Measurements from ENCODE around the gene TSPAN7.

DNA sequence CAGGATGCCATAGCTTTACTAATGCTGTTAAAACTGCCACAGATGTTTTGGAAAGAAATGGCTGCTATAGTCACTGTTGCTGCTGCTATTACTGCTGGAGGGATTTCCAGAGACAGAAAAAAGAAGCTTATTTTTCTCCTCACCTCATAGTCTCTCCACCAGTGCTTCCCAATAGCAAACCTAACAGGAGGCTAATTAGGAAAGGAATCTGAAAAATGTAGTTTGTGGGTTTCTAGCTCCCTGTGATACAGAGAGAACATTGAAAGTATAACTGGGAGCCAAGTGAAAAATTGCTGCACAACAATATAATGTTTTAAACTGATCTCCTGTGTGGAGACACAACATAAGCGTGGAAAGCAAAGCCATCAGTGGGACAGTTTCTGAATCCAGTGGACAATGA is 8.6 kb upstream of the TSPAN7 start:
- TF ChIP-seq, protein P1, sequence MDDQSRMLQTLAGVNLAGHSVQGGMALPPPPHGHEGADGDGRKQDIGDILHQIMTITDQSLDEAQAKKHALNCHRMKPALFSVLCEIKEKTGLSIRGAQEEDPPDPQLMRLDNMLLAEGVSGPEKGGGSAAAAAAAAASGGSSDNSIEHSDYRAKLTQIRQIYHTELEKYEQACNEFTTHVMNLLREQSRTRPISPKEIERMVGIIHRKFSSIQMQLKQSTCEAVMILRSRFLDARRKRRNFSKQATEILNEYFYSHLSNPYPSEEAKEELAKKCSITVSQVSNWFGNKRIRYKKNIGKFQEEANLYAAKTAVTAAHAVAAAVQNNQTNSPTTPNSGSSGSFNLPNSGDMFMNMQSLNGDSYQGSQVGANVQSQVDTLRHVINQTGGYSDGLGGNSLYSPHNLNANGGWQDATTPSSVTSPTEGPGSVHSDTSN (IDR thresholded peaks at IDR 0.05) = no peak
- TF ChIP-seq, protein P2, sequence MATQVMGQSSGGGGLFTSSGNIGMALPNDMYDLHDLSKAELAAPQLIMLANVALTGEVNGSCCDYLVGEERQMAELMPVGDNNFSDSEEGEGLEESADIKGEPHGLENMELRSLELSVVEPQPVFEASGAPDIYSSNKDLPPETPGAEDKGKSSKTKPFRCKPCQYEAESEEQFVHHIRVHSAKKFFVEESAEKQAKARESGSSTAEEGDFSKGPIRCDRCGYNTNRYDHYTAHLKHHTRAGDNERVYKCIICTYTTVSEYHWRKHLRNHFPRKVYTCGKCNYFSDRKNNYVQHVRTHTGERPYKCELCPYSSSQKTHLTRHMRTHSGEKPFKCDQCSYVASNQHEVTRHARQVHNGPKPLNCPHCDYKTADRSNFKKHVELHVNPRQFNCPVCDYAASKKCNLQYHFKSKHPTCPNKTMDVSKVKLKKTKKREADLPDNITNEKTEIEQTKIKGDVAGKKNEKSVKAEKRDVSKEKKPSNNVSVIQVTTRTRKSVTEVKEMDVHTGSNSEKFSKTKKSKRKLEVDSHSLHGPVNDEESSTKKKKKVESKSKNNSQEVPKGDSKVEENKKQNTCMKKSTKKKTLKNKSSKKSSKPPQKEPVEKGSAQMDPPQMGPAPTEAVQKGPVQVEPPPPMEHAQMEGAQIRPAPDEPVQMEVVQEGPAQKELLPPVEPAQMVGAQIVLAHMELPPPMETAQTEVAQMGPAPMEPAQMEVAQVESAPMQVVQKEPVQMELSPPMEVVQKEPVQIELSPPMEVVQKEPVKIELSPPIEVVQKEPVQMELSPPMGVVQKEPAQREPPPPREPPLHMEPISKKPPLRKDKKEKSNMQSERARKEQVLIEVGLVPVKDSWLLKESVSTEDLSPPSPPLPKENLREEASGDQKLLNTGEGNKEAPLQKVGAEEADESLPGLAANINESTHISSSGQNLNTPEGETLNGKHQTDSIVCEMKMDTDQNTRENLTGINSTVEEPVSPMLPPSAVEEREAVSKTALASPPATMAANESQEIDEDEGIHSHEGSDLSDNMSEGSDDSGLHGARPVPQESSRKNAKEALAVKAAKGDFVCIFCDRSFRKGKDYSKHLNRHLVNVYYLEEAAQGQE (IDR thresholded peaks at IDR 0.05) = no peak

All from A549 (cell line).